ENCODE measurements around the gene MYCBP. TPM values are rescaled to one million over a fixed set of nuclear protein-coding genes. Genes with fewer than 3 reads are reported as not detected.

The MYCBP gene
- total RNA-seq, 1 experiment from 2014 or later = 20.3 TPM

GRCh38 chr1:38918568-38918967 is 45.4 kb upstream of the MYCBP start:
- intact Hi-C loops (cut with micrococcal nuclease) = no loop called here
- Histone ChIP-seq H3K4me2 (ENCODE audit: low read length) (no peak overlapping the region), H3K9me2 (replicated peaks; ENCODE audit: low read length) (no peaks in the 10 kb centered on the region), H3K79me2 (ENCODE audit: low read length) (no peaks in the 10 kb centered on the region), H3K9ac (ENCODE audit: low read length) (no peak overlapping the region), H2AFZ (ENCODE audit: low read length) (no peak overlapping the region), H3K36me3 (ENCODE audit: low read depth, low read length) (no peaks in the 10 kb centered on the region), H3K4me1 (ENCODE audit: insufficient read depth, low read length) (peaks cover 5% of the 10 kb centered on the region), H3K27ac (ENCODE audit: low read length) (no peak overlapping the region), H3K9me3 (ENCODE audit: low read length) (no peaks in the 10 kb centered on the region), H3K27me3 (ENCODE audit: low read length) (no peaks in the 10 kb centered on the region), H3K4me3 (ENCODE audit: low read length) (no peak overlapping the region), H4K20me1 (ENCODE audit: low read length) (no peaks in the 10 kb centered on the region), H3F3A (ENCODE audit: low read length, unreplicated experiment) (no peaks in the 10 kb centered on the region)
- ChIA-PET POLR2A (ENCODE audit: unreplicated experiment) (no interaction called here), CTCF (no interaction called here)
- no peak for TF ChIP-seq CTCF (conservative IDR thresholded peaks at IDR 0.05; ENCODE audit: low read depth, low read length)
- no peak for TF ChIP-seq EZH2phosphoT487 (IDR thresholded peaks at IDR 0.05; ENCODE audit: borderline replicate concordance, low read length)
- no peak for TF ChIP-seq EZH2 (IDR thresholded peaks at IDR 0.05; ENCODE audit: low read length, unreplicated experiment)
- ATAC-seq (no peak), DNase-seq (no peak)
- BruUV-seq (replicated peaks) = no TSS peak

GRCh38 chr1:38917772-38918171 is 44.6 kb upstream of the MYCBP start:
- no peaks in the 10 kb centered on the region for H3K27me3 ChIP-seq (ENCODE audit: low read length)
- H3K36me3 ChIP-seq (ENCODE audit: low read depth, low read length) = no peaks in the 10 kb centered on the region
- CTCF ChIA-PET = no interaction called here
- H2AFZ ChIP-seq (ENCODE audit: low read length) = no peak overlapping the region
- H3K9me2 ChIP-seq (replicated peaks; ENCODE audit: low read length) = no peaks in the 10 kb centered on the region
- POLR2A ChIA-PET (ENCODE audit: unreplicated experiment) = no interaction called here
- no peak overlapping the region for H3K4me2 ChIP-seq (ENCODE audit: low read length)
- H3K4me3 ChIP-seq (ENCODE audit: low read length) = no peak overlapping the region
- DNase-seq (no peak), ATAC-seq (no peak)
- H3K9ac ChIP-seq (ENCODE audit: low read length) = no peak overlapping the region
- no peak overlapping the region for H3K27ac ChIP-seq (ENCODE audit: low read length)
- intact Hi-C loops (cut with micrococcal nuclease) = no loop called here
- TF ChIP-seq EZH2phosphoT487 (IDR thresholded peaks at IDR 0.05; ENCODE audit: borderline replicate concordance, low read length) = no peak
- no peak for TF ChIP-seq EZH2 (IDR thresholded peaks at IDR 0.05; ENCODE audit: low read length, unreplicated experiment)
- no peak for TF ChIP-seq CTCF (conservative IDR thresholded peaks at IDR 0.05; ENCODE audit: low read depth, low read length)
- H3K79me2 ChIP-seq (ENCODE audit: low read length) = no peaks in the 10 kb centered on the region
- H3K4me1 ChIP-seq (ENCODE audit: insufficient read depth, low read length) = no peaks in the 10 kb centered on the region
- H3F3A ChIP-seq (ENCODE audit: low read length, unreplicated experiment) = no peaks in the 10 kb centered on the region
- no peaks in the 10 kb centered on the region for H3K9me3 ChIP-seq (ENCODE audit: low read length)
- H4K20me1 ChIP-seq (ENCODE audit: low read length) = no peaks in the 10 kb centered on the region
- BruUV-seq (replicated peaks) = no TSS peak

- no peak for ATAC-seq
- BruUV-seq (replicated peaks) = no TSS peak
- Histone ChIP-seq H3K9me2 (replicated peaks; ENCODE audit: low read length) (no peaks in the 10 kb centered on the region), H3K4me1 (ENCODE audit: insufficient read depth, low read length) (no peaks in the 10 kb centered on the region), H3K9ac (ENCODE audit: low read length) (no peak overlapping the region), H3K27ac (ENCODE audit: low read length) (no peak overlapping the region), H4K20me1 (ENCODE audit: low read length) (no peaks in the 10 kb centered on the region), H2AFZ (ENCODE audit: low read length) (no peak overlapping the region), H3K27me3 (ENCODE audit: low read length) (no peaks in the 10 kb centered on the region), H3K9me3 (ENCODE audit: low read length) (no peaks in the 10 kb centered on the region), H3K36me3 (ENCODE audit: low read depth, low read length) (no peaks in the 10 kb centered on the region), H3F3A (ENCODE audit: low read length, unreplicated experiment) (no peaks in the 10 kb centered on the region), H3K79me2 (ENCODE audit: low read length) (no peaks in the 10 kb centered on the region), H3K4me2 (ENCODE audit: low read length) (no peak overlapping the region), H3K4me3 (ENCODE audit: low read length) (no peak overlapping the region)
- intact Hi-C loops (cut with micrococcal nuclease) = no loop called here
- DNase-seq = no peak
- ChIA-PET CTCF (no interaction called here), POLR2A (ENCODE audit: unreplicated experiment) (no interaction called here)
- TF ChIP-seq EZH2phosphoT487 (IDR thresholded peaks at IDR 0.05; ENCODE audit: borderline replicate concordance, low read length) (no peak), CTCF (conservative IDR thresholded peaks at IDR 0.05; ENCODE audit: low read depth, low read length) (no peak), EZH2 (IDR thresholded peaks at IDR 0.05; ENCODE audit: low read length, unreplicated experiment) (no peak)
Observed at GRCh38 chr1:38917337-38917736, 44.2 kb upstream of the MYCBP start.

All from PC-3 (cell line).